ENCODE data around the gene AURKB. TPM values are rescaled to one million over a fixed set of nuclear protein-coding genes. Genes with fewer than 3 reads are reported as not detected.

The AURKB gene
- total and polyA plus RNA-seq, 2 of the 13 experiments (the other 11 are each of a cell fraction or from before 2014, with no cell fraction given) = 29.5 to 75.3 TPM

- Histone ChIP-seq H3K27me3 (ENCODE audit: control insufficient read depth in 1 of 2, insufficient read depth in 2 of 2, low read length in 2 of 2) (no peaks in the 10 kb centered on the region; a peak in 1 of 5 replicates), H3K4me2 (ENCODE audit: low read depth, low read length) (peak overlapping the region; percentile 95), H3K4me3 (replicated peaks in 1 of 3; ENCODE audit: insufficient read depth in 1 of 3, low read depth in 2 of 3, low read length in 3 of 3) (peak overlapping the region; percentile 69 to 85 (median 70)), H3K9me3 (ENCODE audit: low read length) (no peaks in the 10 kb centered on the region), H3K4me1 (ENCODE audit: insufficient read depth, low read length) (peaks cover 36% of the 10 kb centered on the region), H2AFZ (ENCODE audit: low read length) (no peak overlapping the region), H3K27ac (ENCODE audit: extremely low read length, insufficient read depth, low read length) (peak overlapping the region; percentile 91), H4K20me1 (ENCODE audit: insufficient read depth, low read length) (peaks cover 4% of the 10 kb centered on the region; the same call in 1 of the 2 replicates), H3K79me2 (ENCODE audit: insufficient read depth, low read length) (no peaks in the 10 kb centered on the region), H3K9ac (ENCODE audit: insufficient read depth, low read depth, low read length) (peak overlapping the region; percentile 80), H3K36me3 (replicated peaks in 1 of 2; ENCODE audit: control insufficient read depth in 1 of 2, insufficient read depth in 2 of 2, low read length in 2 of 2) (peaks cover 0 to 3% of the 10 kb centered on the region in 2 experiments; a peak in 1 of 5 replicates)
- ATAC-seq (peak; percentile 41; the same call in 2 of the 3 replicates), DNase-seq (ENCODE audit: low spot score) (peak; percentile 86), FAIRE-seq (no peak)
- ChIA-PET CTCF (ENCODE audit: low intra/inter-chr PET ratio, low total read pairs) (no interaction called here), POLR2A (interaction anchor here (1.0 to 7.7 kb wide), 17 partner anchors 11 to 213 kb away, joined by 3 to 111 read pairs (median 6); partner anchors contain the start of genes AURKB, BORCS6, CTC1 and NDEL1)
- in situ Hi-C loops (cut with HindIII; ENCODE audit: extremely low pct_ligation_motif_present, low pct_unique_long_range_greater_than_20kb) = loop anchor here (5.0 kb wide), 2 partner anchors 35 to 80 kb away; no protein-coding TSS in a partner anchor
- WGBS (ENCODE audit: low lambda C conversion rate) = 0% methylated on average over 4 of the region's 9 CpGs
- no TSS peak for BruUV-seq (replicated peaks)
- intact Hi-C loops (cut with micrococcal nuclease; ENCODE audit: unreplicated experiment) = loop anchor here (1.0 to 5.0 kb wide), 3 partner anchors 27 to 155 kb away; partner anchors contain the start of genes KRABD2 and PFAS
- 0 out of 2 replicates have a peak, but pooled peaks have one; percentile 29 for TF ChIP-seq ZNF484 (CRISPR knock-in tag; IDR thresholded peaks at IDR 0.05; ENCODE audit: borderline replicate concordance, low read depth)
- no peak for TF ChIP-seq NR0B2 (CRISPR knock-in tag; IDR thresholded peaks at IDR 0.05)
- no peak for TF ChIP-seq ZNF207 (IDR thresholded peaks at IDR 0.05; ENCODE audit: borderline replicate concordance)
- no peak for TF ChIP-seq ZNF263 (CRISPR knock-in tag; IDR thresholded peaks at IDR 0.05)
- TF ChIP-seq CREB1 (IDR thresholded peaks at IDR 0.05) = no peak
- no peak for TF ChIP-seq CREB1 (CRISPR knock-in tag; IDR thresholded peaks at IDR 0.05)
- no peak for TF ChIP-seq ZGPAT (CRISPR knock-in tag; IDR thresholded peaks at IDR 0.05)
- TF ChIP-seq ELF1 (CRISPR knock-in tag; IDR thresholded peaks at IDR 0.05) = no peak; the same call in 1 of the 2 replicates
- TF ChIP-seq ZBTB8A (CRISPR knock-in tag; IDR thresholded peaks at IDR 0.05; ENCODE audit: borderline replicate concordance, low read depth) = no peak
- no peak for TF ChIP-seq ZBTB20 (CRISPR knock-in tag; IDR thresholded peaks at IDR 0.05; ENCODE audit: borderline replicate concordance, low read depth)
- TF ChIP-seq JARID2 (CRISPR knock-in tag; IDR thresholded peaks at IDR 0.05; ENCODE audit: insufficient replicate concordance) = no peak
- TF ChIP-seq EHMT2 (IDR thresholded peaks at IDR 0.05; ENCODE audit: borderline replicate concordance, low read depth, low read length) = no peak
- no peak for TF ChIP-seq MAF1 (CRISPR knock-in tag; IDR thresholded peaks at IDR 0.05; ENCODE audit: borderline replicate concordance)
- TF ChIP-seq ZHX1 (CRISPR knock-in tag; IDR thresholded peaks at IDR 0.05; ENCODE audit: low read depth) = no peak
- TF ChIP-seq E2F1 (CRISPR knock-in tag; IDR thresholded peaks at IDR 0.05) = no peak
- 0 out of 2 replicates have a peak, but pooled peaks have one; percentile 10 for TF ChIP-seq KLF12 (CRISPR knock-in tag; IDR thresholded peaks at IDR 0.05; ENCODE audit: borderline replicate concordance)
- TF ChIP-seq RFX3 (CRISPR knock-in tag; IDR thresholded peaks at IDR 0.05) = no peak
- TF ChIP-seq MLX (CRISPR knock-in tag; IDR thresholded peaks at IDR 0.05) = peak; percentile 2; the same call in 1 of the 2 replicates
- TF ChIP-seq HNRNPL (IDR thresholded peaks at IDR 0.05; ENCODE audit: low read depth, low read length) = no peak
- TF ChIP-seq ISX (CRISPR knock-in tag; conservative IDR thresholded peaks at IDR 0.05) = no peak
Measured at GRCh38 chr17:8222380-8222629, 11.9 kb upstream of the AURKB start.

Measured in HepG2 (cell line).